ENCODE data around the gene GFI1B. TPM values are rescaled to one million over a fixed set of nuclear protein-coding genes. Genes with fewer than 3 reads are reported as not detected.

Gene GFI1B
- total RNA-seq, 8 experiments from 2014 or later = 0.09 to 0.85 (median 0.13) TPM; not detected in 2

DNA sequence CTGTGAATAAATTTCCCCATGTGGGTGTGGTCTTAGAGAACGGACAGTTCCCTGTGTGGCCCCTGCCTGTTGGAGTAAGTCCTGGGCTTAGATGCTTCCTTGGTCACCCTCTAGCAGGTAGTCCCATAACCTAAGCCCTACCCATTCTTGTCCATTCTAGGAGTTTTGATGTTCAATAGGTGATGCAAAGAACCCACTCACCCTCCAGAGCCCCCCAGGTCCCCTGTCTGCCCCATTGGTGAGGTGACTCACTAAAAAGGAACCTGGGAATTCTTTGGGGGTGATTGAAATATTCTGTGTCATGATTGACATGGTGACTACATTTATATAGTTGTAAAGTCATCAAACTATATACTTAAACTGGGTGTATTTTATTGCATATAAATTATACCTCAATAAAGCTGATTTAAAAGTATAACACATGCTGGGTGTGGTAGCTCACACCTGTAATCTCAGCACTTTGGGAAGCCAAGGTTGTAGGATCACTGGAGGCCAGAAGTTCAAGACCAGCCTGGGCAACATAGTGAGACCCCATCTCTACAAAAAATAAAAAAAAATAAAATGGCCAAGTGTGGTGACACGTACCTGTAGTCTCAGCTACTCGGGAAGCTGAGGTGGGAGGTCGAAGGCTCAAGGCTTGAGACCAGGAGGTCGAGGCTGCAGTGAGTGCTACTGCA is 31.6 kb downstream of the GFI1B start:
- 19 to 92% (median 52%) methylated on average over 2 to 5 of the region's 5 CpGs; no CpG with 5 or more reads in 2 of the 10 experiments for WGBS, 10 experiments
- peaks cover 0 to 7% of the 10 kb centered on the region in 2 donors for H3K4me1 ChIP-seq (replicated peaks in 1 of 2)
- in situ Hi-C loops (cut with MboI; ENCODE audit: low pct_unique_long_range_greater_than_20kb in 2 of 9, low sequenced_read_pairs in 9 of 9, unreplicated experiment in 9 of 9) = loop anchor here in 1 of 9 experiments (25.0 kb wide), 1 partner anchor 477 kb away; the partner anchor contains the start of gene SLC2A6
- H3K27ac ChIP-seq = no peak overlapping the region
- no peak for ATAC-seq (replicated peaks in 6 of 8)
- H3K4me3 ChIP-seq = no peak overlapping the region

DNA sequence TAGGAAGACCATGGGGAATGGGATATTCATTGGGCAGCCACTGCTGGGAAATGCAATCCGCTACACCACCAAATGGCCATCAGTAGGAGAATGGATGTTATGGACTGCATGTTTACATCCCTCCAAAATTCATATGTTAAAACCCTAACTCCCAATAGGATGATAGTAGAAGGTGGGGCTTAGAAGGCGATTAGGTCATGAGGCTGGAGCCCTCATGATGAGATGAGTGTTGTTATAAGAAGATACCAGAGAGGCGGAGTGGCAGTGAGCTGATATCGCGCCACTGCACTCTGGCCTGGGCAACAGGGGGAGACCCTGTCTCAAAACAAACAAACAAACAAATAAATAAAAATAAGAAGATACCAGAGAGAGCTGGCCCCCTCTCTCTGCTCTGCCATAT is 36.2 kb downstream of the GFI1B start:
- H3K4me3 ChIP-seq = no peak overlapping the region
- ATAC-seq (replicated peaks in 6 of 8) = no peak
- no peak overlapping the region for H3K27ac ChIP-seq
- WGBS, 10 experiments = 20 to 100% (median 86%) methylated on average over 1 to 5 of the region's 5 CpGs; no CpG with 5 or more reads in 5 of the 10 experiments
- no peaks in the 10 kb centered on the region for H3K4me1 ChIP-seq (replicated peaks in 1 of 2)
- in situ Hi-C loops (cut with MboI; ENCODE audit: low pct_unique_long_range_greater_than_20kb in 2 of 9, low sequenced_read_pairs in 9 of 9, unreplicated experiment in 9 of 9) = loop anchor here in 1 of 9 experiments (25.0 kb wide), 1 partner anchor 473 kb away; the partner anchor contains the start of gene SLC2A6

DNA sequence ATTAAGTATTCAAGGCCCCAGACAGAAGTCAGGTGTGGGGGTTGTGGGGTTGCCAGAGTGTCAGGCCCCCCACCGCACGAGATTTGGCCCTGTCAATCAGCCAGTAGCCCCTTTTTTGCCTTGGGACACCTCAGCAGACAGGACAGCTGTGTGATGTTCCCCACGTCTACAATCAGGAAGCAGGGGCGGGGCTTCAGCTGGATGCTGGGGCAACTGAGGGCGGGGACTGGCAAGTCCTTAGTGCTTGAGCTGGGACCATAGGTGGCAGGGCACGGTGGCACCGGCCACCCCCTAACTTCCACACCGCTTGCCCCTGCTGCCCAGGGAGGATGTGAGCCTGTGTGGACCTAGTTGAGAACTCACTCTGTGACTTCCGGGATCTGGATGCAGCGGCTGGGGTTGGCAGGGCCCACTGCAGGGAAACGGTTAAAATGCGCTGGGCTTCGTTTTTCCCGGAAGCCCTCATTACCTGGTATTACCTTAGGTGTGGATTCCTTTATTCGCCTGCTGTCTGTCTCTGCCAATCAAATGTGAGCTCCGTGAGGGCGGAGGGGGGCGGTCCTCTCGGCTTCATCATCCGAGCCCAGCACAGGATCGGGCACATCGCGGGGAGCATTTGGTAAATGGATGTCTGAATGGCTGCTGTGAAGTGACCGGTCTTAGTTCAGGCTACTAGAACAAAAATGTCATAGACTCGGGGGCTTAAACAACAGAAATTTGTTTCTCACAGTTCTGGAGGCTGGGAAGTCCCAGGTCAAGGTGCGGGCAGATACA is 44.8 kb downstream of the GFI1B start:
- 35 to 100% (median 86%) methylated on average over 1 to 12 of the region's 26 CpGs; no CpG with 5 or more reads in 2 of the 10 experiments for WGBS, 10 experiments
- H3K4me3 ChIP-seq = no peak overlapping the region
- no peak overlapping the region for H3K27ac ChIP-seq
- ATAC-seq (replicated peaks in 6 of 8) = peak in 1 of 8 experiments; percentile 14
- in situ Hi-C loops (cut with MboI; ENCODE audit: low pct_unique_long_range_greater_than_20kb in 2 of 9, low sequenced_read_pairs in 9 of 9, unreplicated experiment in 9 of 9) = loop anchor here in 1 of 9 experiments (25.0 kb wide), 1 partner anchor 464 kb away; the partner anchor contains the start of gene SLC2A6
- peaks cover 0 to 5% of the 10 kb centered on the region in 2 donors for H3K4me1 ChIP-seq (replicated peaks in 1 of 2)

DNA sequence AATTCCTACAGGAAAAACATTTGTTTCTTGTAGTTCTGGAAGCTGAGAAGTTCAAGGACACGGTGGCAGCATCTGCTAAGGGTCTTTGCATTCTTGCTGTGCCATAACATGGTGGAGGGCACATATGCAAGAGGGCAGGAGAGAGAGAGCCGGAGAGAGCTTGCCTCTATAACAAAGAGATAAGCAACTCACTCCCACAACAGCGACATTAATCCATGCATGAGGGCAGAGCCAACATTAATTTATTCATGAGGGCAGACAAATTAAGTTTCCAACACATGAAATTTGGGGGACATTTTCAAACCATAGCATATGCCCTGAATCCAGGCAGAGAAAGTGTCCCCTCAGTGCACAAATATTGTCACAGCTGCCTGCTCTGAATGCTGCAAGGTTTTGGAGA is 47.9 kb downstream of the GFI1B start:
- 43 to 88% (median 65%) methylated on average over 1 to 3 of the region's 3 CpGs; no CpG with 5 or more reads in 3 of the 10 experiments for WGBS, 10 experiments
- in situ Hi-C loops (cut with MboI; ENCODE audit: low pct_unique_long_range_greater_than_20kb in 2 of 9, low sequenced_read_pairs in 9 of 9, unreplicated experiment in 9 of 9) = loop anchor here in 2 of 9 experiments (25.0 kb wide), 1 partner anchor 461 kb away; the partner anchor contains the start of gene SLC2A6 (in 2 of the 2)
- no peak overlapping the region for H3K4me3 ChIP-seq
- H3K4me1 ChIP-seq (replicated peaks in 1 of 2) = peaks cover 7 to 12% of the 10 kb centered on the region in 2 donors
- no peak overlapping the region for H3K27ac ChIP-seq
- ATAC-seq (replicated peaks in 6 of 8) = no peak

DNA sequence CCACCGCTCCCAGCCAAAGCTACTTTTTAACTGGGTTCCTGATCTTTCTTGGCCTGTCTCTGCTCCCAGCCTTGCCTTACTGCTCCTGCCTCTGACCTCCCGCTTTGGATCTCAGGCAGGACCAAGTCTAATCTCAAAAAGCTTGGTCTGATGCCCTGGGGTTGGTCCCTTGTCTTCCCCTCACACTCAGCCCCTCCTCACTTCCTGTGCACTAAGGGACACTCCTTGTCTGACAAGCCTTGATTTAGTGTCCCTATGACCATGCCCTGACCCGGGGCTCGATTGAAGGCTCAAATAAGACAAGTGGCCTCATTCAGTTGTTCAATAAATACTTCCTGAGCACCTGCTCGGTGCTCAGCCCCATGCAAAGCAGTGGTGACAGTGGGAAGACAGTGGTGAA is 48.6 kb downstream of the GFI1B start:
- Histone ChIP-seq H3K27ac (no peak overlapping the region), H3K4me3 (no peak overlapping the region), H3K4me1 (replicated peaks in 1 of 2) (peaks cover 12 to 18% of the 10 kb centered on the region in 2 donors)
- in situ Hi-C loops (cut with MboI; ENCODE audit: low pct_unique_long_range_greater_than_20kb in 2 of 9, low sequenced_read_pairs in 9 of 9, unreplicated experiment in 9 of 9) = loop anchor here in 2 of 9 experiments (25.0 kb wide), 1 partner anchor 460 kb away; the partner anchor contains the start of gene SLC2A6 (in 2 of the 2)
- 14 to 60% (median 37%) methylated on average over 1 to 3 of the region's 5 CpGs; no CpG with 5 or more reads in 3 of the 10 experiments for whole genome bisulfite sequencing, 10 experiments
- no peak for ATAC-seq (replicated peaks in 6 of 8)

DNA sequence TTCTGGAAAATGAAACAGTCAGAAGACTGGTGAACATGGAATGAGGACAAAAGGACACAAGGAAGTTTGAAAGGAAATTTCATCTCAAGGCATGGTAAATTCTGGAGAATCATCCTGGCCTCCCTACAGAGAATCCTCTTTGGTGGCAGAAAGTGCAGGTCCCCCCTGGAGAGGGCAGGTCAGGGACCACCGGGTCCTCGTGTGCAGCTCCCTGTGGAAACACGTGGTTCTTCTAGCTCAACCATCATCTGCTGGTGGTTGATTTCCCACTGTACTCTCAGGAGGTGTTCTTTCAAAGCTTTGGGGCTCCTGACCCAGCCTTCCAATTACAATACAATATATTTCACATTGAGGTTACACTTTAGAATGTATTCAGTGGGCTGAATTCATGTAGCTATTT is 49.7 kb downstream of the GFI1B start:
- peaks cover 16 to 18% of the 10 kb centered on the region in 2 donors for H3K4me1 ChIP-seq (replicated peaks in 1 of 2)
- no peak overlapping the region for H3K27ac ChIP-seq
- no peak overlapping the region for H3K4me3 ChIP-seq
- 70 to 100% (median 80%) methylated on average over 1 to 3 of the region's 3 CpGs; no CpG with 5 or more reads in 4 of the 10 experiments for WGBS, 10 experiments
- ATAC-seq (replicated peaks in 6 of 8) = no peak
- in situ Hi-C loops (cut with MboI; ENCODE audit: low pct_unique_long_range_greater_than_20kb in 2 of 9, low sequenced_read_pairs in 9 of 9, unreplicated experiment in 9 of 9) = loop anchor here in 2 of 9 experiments (25.0 kb wide), 1 partner anchor 459 kb away; the partner anchor contains the start of gene SLC2A6 (in 2 of the 2)

DNA sequence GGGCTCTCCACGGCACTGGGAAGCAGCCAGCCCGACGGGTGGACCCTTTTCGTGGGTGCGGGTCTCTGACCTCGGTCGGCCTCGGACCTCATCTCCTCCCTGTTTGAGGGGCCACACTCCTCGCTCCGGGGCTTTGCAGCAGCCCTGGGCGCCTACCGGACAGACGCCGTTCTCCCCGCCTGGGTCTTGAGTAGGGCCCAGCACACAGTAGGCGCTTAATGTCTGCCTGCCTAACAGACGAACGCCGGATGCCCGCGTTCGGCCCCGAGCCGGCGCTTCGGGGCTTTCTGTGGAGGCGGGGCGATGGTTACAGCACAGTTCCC is 51.5 kb downstream of the GFI1B start:
- peak overlapping the region; percentile 72 to 82 for H3K27ac ChIP-seq
- H3K4me3 ChIP-seq = peak overlapping the region; percentile 70 to 92 (median 80)
- in situ Hi-C loops (cut with MboI; ENCODE audit: low pct_unique_long_range_greater_than_20kb in 2 of 9, low sequenced_read_pairs in 9 of 9, unreplicated experiment in 9 of 9) = loop anchor here in 2 of 9 experiments (25.0 kb wide), 1 partner anchor 457 kb away; the partner anchor contains the start of gene SLC2A6 (in 2 of the 2)
- peak in 2 of 8 experiments; percentile 12 to 17 for ATAC-seq (replicated peaks in 6 of 8)
- WGBS, 10 experiments = 0 to 4% (median 0%) methylated on average over 1 to 11 of the region's 28 CpGs; no CpG with 5 or more reads in 5 of the 10 experiments
- H3K4me1 ChIP-seq (replicated peaks in 1 of 2) = peaks cover 16 to 18% of the 10 kb centered on the region in 2 donors

DNA sequence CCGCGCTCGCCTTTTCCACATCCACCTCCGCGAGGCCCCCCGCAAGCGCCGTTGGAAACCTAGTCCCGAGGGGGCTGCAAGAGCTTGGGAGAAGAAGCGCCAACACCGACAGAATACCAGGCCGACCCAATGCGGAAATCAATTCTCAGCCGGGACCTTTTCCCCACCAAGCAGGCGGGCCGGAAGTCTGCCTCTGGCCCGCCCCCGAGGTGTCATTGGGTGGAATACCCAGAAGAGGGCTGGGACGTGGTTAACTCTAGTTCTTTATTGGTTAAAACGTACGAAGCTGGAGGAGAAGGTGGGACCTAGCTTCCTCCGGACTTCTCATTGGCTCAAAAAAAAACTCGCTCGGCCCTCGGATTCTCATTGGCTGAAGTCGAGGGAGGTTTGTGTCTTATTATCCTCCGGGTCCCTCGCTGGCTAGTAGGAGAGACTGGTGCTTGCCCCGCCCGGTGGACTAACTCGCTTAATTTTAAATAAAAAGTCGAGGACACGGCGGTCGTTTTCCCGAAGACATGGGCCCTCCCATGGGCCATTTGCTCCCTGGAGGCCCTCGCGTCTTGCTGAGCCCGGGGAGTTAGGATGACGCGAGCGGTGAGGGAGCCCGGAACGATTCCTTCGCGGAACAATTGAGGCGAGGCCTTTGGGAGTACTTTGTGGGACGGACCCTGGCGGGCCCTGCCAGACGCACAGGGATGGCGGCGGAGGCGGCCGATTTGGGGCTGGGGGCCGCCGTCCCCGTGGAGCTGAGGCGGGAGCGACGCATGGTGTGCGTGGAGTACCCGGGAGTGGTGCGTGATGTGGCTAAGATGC is 52.0 kb downstream of the GFI1B start, which contains the start of gene GTF3C5:
GTF3C5 (plus strand) TSS at position 681 of the 813 bp plus-strand sequence; CDS start at position 696, 15 bp downstream.
- H3K4me1 ChIP-seq (replicated peaks in 1 of 2) = peaks cover 16 to 18% of the 10 kb centered on the region in 2 donors
- 0 to 5% (median 0%) methylated on average over 2 to 17 of the region's 63 CpGs; no CpG with 5 or more reads in 4 of the 10 experiments for WGBS, 10 experiments
- in situ Hi-C loops (cut with MboI; ENCODE audit: low pct_unique_long_range_greater_than_20kb in 2 of 9, low sequenced_read_pairs in 9 of 9, unreplicated experiment in 9 of 9) = loop anchor here in 2 of 9 experiments (25.0 kb wide), 1 partner anchor 457 kb away; the partner anchor contains the start of gene SLC2A6 (in 2 of the 2)
- ATAC-seq (replicated peaks in 6 of 8) = peak; percentile 94 to 98 (median 97)
- H3K27ac ChIP-seq = peak within 1 kb of the TSS; percentile 86 to 93
- H3K4me3 ChIP-seq = peak within 1 kb of the TSS; percentile 72 to 92 (median 80)

DNA sequence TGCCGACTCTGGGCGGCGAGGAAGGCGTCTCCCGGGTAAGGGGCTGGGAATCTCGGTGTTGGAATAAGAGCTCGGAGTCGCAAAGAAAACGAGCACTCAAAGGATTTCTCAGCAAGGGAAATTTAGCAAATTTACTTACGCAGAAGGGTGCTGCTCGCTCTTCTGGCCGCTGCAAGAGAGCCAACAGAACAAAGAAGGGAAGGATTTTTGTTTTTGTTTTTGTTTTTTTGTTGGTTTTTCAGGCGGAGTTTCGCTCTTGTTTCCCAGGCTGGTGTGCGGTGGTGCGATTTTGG is 52.6 kb downstream of the GFI1B start:
- no peak for ATAC-seq (replicated peaks in 6 of 8)
- in situ Hi-C loops (cut with MboI; ENCODE audit: low pct_unique_long_range_greater_than_20kb in 2 of 9, low sequenced_read_pairs in 9 of 9, unreplicated experiment in 9 of 9) = loop anchor here in 2 of 9 experiments (25.0 kb wide), 1 partner anchor 456 kb away; the partner anchor contains the start of gene SLC2A6 (in 2 of the 2)
- WGBS, 10 experiments = 0 to 7% (median 0%) methylated on average over 1 to 16 of the region's 16 CpGs; no CpG with 5 or more reads in 3 of the 10 experiments
- Histone ChIP-seq H3K4me1 (replicated peaks in 1 of 2) (peaks cover 16 to 18% of the 10 kb centered on the region in 2 donors), H3K27ac (peak overlapping the region; percentile 86 to 93), H3K4me3 (peak overlapping the region; percentile 72 to 92 (median 80))

DNA sequence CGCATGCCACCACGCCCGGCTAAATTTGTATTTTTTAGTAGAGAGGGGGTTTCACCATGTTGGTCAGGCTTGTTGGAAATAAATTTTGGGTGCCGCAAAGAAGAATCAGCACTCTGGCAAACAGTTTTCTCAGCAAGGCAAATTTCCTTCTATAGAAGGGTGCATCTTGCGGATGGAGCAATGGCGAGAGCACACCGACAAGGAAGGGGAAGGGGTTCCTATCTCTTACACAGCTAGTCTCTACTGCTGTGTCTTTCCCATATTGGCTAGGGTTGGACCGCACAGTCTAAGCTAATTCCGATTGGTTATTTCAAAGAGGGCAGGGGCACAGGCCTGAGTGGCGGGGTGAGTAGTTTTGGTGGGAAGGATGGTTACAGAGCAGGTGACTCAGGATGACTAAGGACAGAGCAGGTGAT is 53.0 kb downstream of the GFI1B start:
- ATAC-seq (replicated peaks in 6 of 8) = no peak
- H3K4me1 ChIP-seq (replicated peaks in 1 of 2) = peaks cover 16 to 18% of the 10 kb centered on the region in 2 donors
- peak overlapping the region; percentile 86 to 93 for H3K27ac ChIP-seq
- in situ Hi-C loops (cut with MboI; ENCODE audit: low pct_unique_long_range_greater_than_20kb in 2 of 9, low sequenced_read_pairs in 9 of 9, unreplicated experiment in 9 of 9) = loop anchor here in 2 of 9 experiments (25.0 kb wide), 1 partner anchor 456 kb away; the partner anchor contains the start of gene SLC2A6 (in 2 of the 2)
- H3K4me3 ChIP-seq = peak overlapping the region; percentile 72 to 92 (median 80)
- 22 to 75% (median 63%) methylated on average over 2 to 9 of the region's 10 CpGs; no CpG with 5 or more reads in 2 of the 10 experiments for WGBS, 10 experiments

DNA sequence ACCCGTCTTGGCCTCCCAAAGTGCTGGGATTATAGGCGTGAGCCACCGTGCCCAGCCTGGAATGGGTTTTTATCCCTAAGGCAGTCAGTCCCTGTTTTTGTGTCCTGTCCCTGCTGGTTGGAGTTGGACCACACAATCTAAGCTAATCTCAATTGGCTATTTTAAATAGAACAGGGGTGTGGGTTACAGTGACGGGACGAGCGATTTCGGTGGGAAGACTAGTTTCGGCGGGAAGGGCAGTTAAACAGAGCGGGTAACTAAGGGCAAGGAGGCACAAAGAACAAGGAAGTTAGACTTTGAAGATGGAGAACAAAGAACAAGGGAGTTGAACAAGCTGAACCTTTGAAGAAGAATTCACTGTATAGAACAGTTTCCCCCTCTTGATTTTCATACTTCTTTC is 53.7 kb downstream of the GFI1B start:
- H3K4me1 ChIP-seq (replicated peaks in 1 of 2) = peaks cover 16 to 18% of the 10 kb centered on the region in 2 donors
- no peak for ATAC-seq (replicated peaks in 6 of 8)
- peak overlapping the region in 3 of 5 donors; percentile 5 to 92 (median 72) for H3K4me3 ChIP-seq
- in situ Hi-C loops (cut with MboI; ENCODE audit: low pct_unique_long_range_greater_than_20kb in 2 of 9, low sequenced_read_pairs in 9 of 9, unreplicated experiment in 9 of 9) = loop anchor here in 2 of 9 experiments (25.0 kb wide), 1 partner anchor 455 kb away; the partner anchor contains the start of gene SLC2A6 (in 2 of the 2)
- H3K27ac ChIP-seq = no peak overlapping the region
- 80 to 100% (median 93%) methylated on average over 1 to 9 of the region's 10 CpGs; no CpG with 5 or more reads in 3 of the 10 experiments for WGBS, 10 experiments

Data from motor neuron (in vitro differentiated cells).